GM23338 (cell line): ENCODE measurements around the gene PRMT1. TPM values are rescaled to one million over a fixed set of nuclear protein-coding genes. Genes with fewer than 3 reads are reported as not detected.
A peak's percentile ranks its signal among the peaks of the same experiment; 100 is the strongest.

Source experiments
- ATAC-seq: fragments of 200-7000 bp; cut with Tn5 transposase; 3 replicates; pipeline ENCODE4 v1.9.1; 2020
- DNase-seq: peaks from one replicate; pipeline ENCODE4 v3.0.0-alpha.2; 2015; ENCODE audit warnings: low spot score
- H2AFZ ChIP-seq: fragments of 200-600 bp; sonication (generic); 2 replicates; pipeline ENCODE4 v1.8.0; 2016; ENCODE audit warnings: antibody characterized with exemption, mild to moderate bottlenecking, moderate library complexity
- H3F3A ChIP-seq: fragments of 200-600 bp; sonication (generic); replicated peaks from 2 replicates; pipeline ENCODE4 v1.8.0; 2017; ENCODE audit warnings: antibody characterized with exemption, mixed run types, low read depth
- H3K27ac ChIP-seq: fragments of 200-600 bp; sonication (generic); 2 replicates; pipeline ENCODE4 v1.6.1; 2016; ENCODE audit warnings: low read depth
- H3K27me3 ChIP-seq: fragments of 200-600 bp; sonication (generic); 2 replicates; pipeline ENCODE4 v1.8.0; 2016; ENCODE audit warnings: mild to moderate bottlenecking, mixed run types, moderate library complexity; ENCODE audit not compliant: insufficient read depth
- H3K36me3 ChIP-seq: fragments of 200-600 bp; sonication (generic); 2 replicates; pipeline ENCODE4 v1.8.0; 2016; ENCODE audit warnings: mild to moderate bottlenecking; ENCODE audit not compliant: insufficient read depth
- H3K4me1 ChIP-seq: fragments of 200-600 bp; sonication (generic); 2 replicates; pipeline ENCODE4 v1.8.0; 2016; ENCODE audit warnings: mild to moderate bottlenecking, moderate library complexity; ENCODE audit not compliant: insufficient read depth
- H3K4me2 ChIP-seq: fragments of 200-600 bp; sonication (generic); 2 replicates; pipeline ENCODE4 v1.7.1; 2017; ENCODE audit warnings: mixed run types
- H3K4me3 ChIP-seq: fragments of 200-600 bp; sonication (generic); 2 replicates; pipeline ENCODE4 v1.6.1; 2016; ENCODE audit warnings: mixed run types
- H3K79me2 ChIP-seq: fragments of 200-600 bp; sonication (generic); replicated peaks from 2 replicates; pipeline ENCODE4 v1.8.0; 2017; ENCODE audit warnings: mild to moderate bottlenecking; ENCODE audit not compliant: insufficient read depth
- H3K9me2 ChIP-seq: fragments of 200-600 bp; sonication (generic); 2 replicates; pipeline ENCODE4 v1.8.0; 2017; ENCODE audit not compliant: insufficient read depth
- H4K20me1 ChIP-seq: fragments of 200-600 bp; sonication (generic); replicated peaks from 2 replicates; pipeline ENCODE4 v1.8.0; 2017; ENCODE audit warnings: mild to moderate bottlenecking; ENCODE audit not compliant: insufficient read depth
- H3K27ac Mint-ChIP-seq: 2 replicates; pipeline ENCODE4 v1.8.0; 2020; ENCODE audit warnings: inconsistent platforms, mild to moderate bottlenecking, moderate library complexity, mixed read lengths
- H3K27me3 Mint-ChIP-seq: 3 replicates; pipeline ENCODE4 v1.8.0; 2022; ENCODE audit warnings: low read depth, mild to moderate bottlenecking, moderate library complexity, mixed read lengths, inconsistent platforms; ENCODE audit not compliant: insufficient read depth, poor library complexity
- H3K36me3 Mint-ChIP-seq: 3 replicates; pipeline ENCODE4 v1.8.0; 2021; ENCODE audit warnings: low read depth, mild to moderate bottlenecking, inconsistent platforms, moderate library complexity, mixed read lengths
- H3K4me1 Mint-ChIP-seq: 3 replicates; pipeline ENCODE4 v1.8.0; 2020; ENCODE audit warnings: mild to moderate bottlenecking, inconsistent platforms, mixed read lengths
- H3K4me3 Mint-ChIP-seq: 3 replicates; pipeline ENCODE4 v1.8.0; 2021; ENCODE audit warnings: moderate library complexity, mild to moderate bottlenecking, inconsistent platforms, mixed read lengths
- H3K9me3 Mint-ChIP-seq: 3 replicates; pipeline ENCODE4 v1.8.0; 2020; ENCODE audit warnings: moderate library complexity, mild to moderate bottlenecking, inconsistent platforms, mixed read lengths
- CTCF ChIP-seq, 2 experiments: fragments of 200-600 bp in 1 of 2; sonication (generic) in 1 of 2; conservative IDR thresholded peaks; 2 replicates each; pipeline versions ENCODE4 v1.5.1 to v1.6.1; 2016 to 2017; ENCODE audit warnings: antibody characterized with exemption in 2 of 2, low read depth in 2 of 2, mild to moderate bottlenecking in 2 of 2, moderate library complexity in 1 of 2
- ETS1 ChIP-seq: IDR thresholded peaks from 2 replicates; pipeline ENCODE4 v1.6.1; 2016; ENCODE audit warnings: antibody characterized with exemption
- EZH2 ChIP-seq: fragments of 200-600 bp; sonication (generic); IDR thresholded peaks from one replicate; pipeline ENCODE4 v1.8.0; 2017; ENCODE audit warnings: antibody characterized with exemption, mild to moderate bottlenecking, low read depth; ENCODE audit not compliant: unreplicated experiment
- EZH2phosphoT487 ChIP-seq: fragments of 200-600 bp; sonication (generic); IDR thresholded peaks from one replicate; pipeline ENCODE4 v1.8.1; 2018; ENCODE audit warnings: antibody characterized with exemption; ENCODE audit not compliant: unreplicated experiment
- NANOG ChIP-seq: IDR thresholded peaks from 2 replicates; pipeline ENCODE4 v1.6.1; 2016; ENCODE audit warnings: antibody characterized with exemption, borderline replicate concordance
- POLR2AphosphoS5 ChIP-seq: IDR thresholded peaks from 2 replicates; pipeline ENCODE4 v1.6.1; 2016; ENCODE audit warnings: antibody characterized with exemption, low read depth
- REST ChIP-seq: IDR thresholded peaks from one replicate; pipeline ENCODE4 v1.6.1; 2018; ENCODE audit warnings: antibody characterized with exemption; ENCODE audit not compliant: unreplicated experiment
- ZNF114 ChIP-seq: fragments of 250-450 bp; sonication (Bioruptor Pico); IDR thresholded peaks from 2 replicates; pipeline ENCODE4 v1.5.0; 2020; ENCODE audit warnings: mild to moderate bottlenecking, moderate library complexity
- ZNF462 ChIP-seq: fragments of 250-450 bp; sonication (Bioruptor Pico); IDR thresholded peaks from 2 replicates; pipeline ENCODE4 v1.5.0; 2020; ENCODE audit warnings: mild to moderate bottlenecking, moderate library complexity
- polyA plus RNA-seq: library from polyadenylated mRNA; unstranded; fragments of >200 nt; fragmentation: Nextera tagmentation; extraction: Ambion mirVana; gene quantifications from 2 replicates; pipeline ENCODE4 v1.2.1, GENCODE V29; 2016
- total RNA-seq: library from RNA; depleted of rRNA; stranded (reverse); fragments of >200 nt; shearing (Covaris generic); gene quantifications from 2 replicates; pipeline ENCODE4 v1.2.3, GENCODE V29; 2014

PRMT1 gene
- total and polyA plus RNA-seq, 2 experiments from 2014 or later = 590 to 700 TPM

- TF ChIP-seq ZNF462 (CRISPR knock-in tag) (no peak), REST (no peak), EZH2phosphoT487 (no peak), NANOG (no peak)
These were observed 15.1 kb upstream of the PRMT1 start (continued) for GRCh38 chr19:49662011-49662410.

GRCh38 chr19:49663224-49663623 is 13.8 kb upstream of the PRMT1 start:
- Histone ChIP-seq H3K79me2 (peaks cover 36% of the 10 kb centered on the region), H3K36me3 (peaks cover 16% of the 10 kb centered on the region), H2AFZ (no peak overlapping the region), H3F3A (peaks cover 29% of the 10 kb centered on the region), H3K4me2 (peak overlapping the region; percentile 99; the same call in 1 of the 2 replicates), H3K4me3 (no peak overlapping the region; the same call in 1 of the 2 replicates), H3K4me1 (peaks cover 9% of the 10 kb centered on the region), H3K27ac (0 out of 2 replicates have a peak overlapping the region, but pooled peaks have one; percentile 88), H4K20me1 (peaks cover 22% of the 10 kb centered on the region), H3K9me2 (no peaks in the 10 kb centered on the region), H3K27me3 (no peaks in the 10 kb centered on the region)
- Mint-ChIP-seq H3K36me3 (peaks cover 58% of the 10 kb centered on the region), H3K27ac (no peak overlapping the region), H3K4me3 (peak overlapping the region; percentile 55), H3K9me3 (peaks cover 16% of the 10 kb centered on the region), H3K4me1 (peaks cover 17% of the 10 kb centered on the region), H3K27me3 (peaks cover 29% of the 10 kb centered on the region)
- DNase-seq (no peak), ATAC-seq (no peak)
- no peak for TF ChIP-seq POLR2AphosphoS5
- TF ChIP-seq ZNF114 (CRISPR knock-in tag) = no peak
- TF ChIP-seq REST = no peak
- TF ChIP-seq CTCF (conservative IDR thresholded peaks at IDR 0.05; ENCODE audit: low read depth in 2 of 2) = no peak
- TF ChIP-seq ETS1 = no peak
- no peak for TF ChIP-seq EZH2
